ENCODE results near the gene TPD52L2.
"Not testable (repeated sequence)": the region's sequence is repeated elsewhere in the genome, so short reads cannot be mapped to it uniquely, and the experiment has no call there.

- TF ChIP-seq CTCF (conservative IDR thresholded peaks at IDR 0.05; ENCODE audit: low read length); EZH2phosphoT487 (IDR thresholded peaks at IDR 0.05; ENCODE audit: borderline replicate concordance): not testable (repeated sequence)
These were observed 64.4 kb downstream of the TPD52L2 start for GRCh38 chr20:63929473-63929883.

Data from Loucy (cell line).